Measurements from ENCODE around the gene UBE2S. TPM values are rescaled to one million over a fixed set of nuclear protein-coding genes. Genes with fewer than 3 reads are reported as not detected.
A peak's percentile ranks its signal among the peaks of the same experiment; 100 is the strongest.
"Not testable (repeated sequence)": the region's sequence is repeated elsewhere in the genome, so short reads cannot be mapped to it uniquely, and the experiment has no call there.

The UBE2S gene
- total RNA-seq, 4 donors from 2014 or later = 6.2 to 14.6 (median 9.2) TPM

DNA sequence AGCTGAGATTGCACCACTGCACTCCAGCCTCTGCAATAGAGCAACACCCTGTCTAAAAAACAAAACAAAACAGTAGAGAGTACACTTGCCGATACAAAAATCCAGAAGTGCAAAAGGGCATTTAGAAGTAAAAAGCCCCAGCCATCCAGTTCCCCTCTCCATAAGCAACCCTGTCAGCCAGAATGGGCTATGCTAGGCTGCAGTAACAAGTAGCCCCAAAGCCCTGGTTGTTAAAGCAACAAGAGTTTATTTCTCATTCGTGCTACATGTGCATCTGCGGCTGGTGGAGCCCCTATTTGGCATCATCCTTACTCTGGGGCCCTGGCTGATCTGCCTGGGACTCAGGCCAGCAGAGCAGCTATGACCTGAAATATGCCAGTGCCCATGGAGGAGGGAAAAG is 16.9 kb upstream of the UBE2S start:
- WGBS, 2 donors = 77% methylated on average over 3 of the region's 3 CpGs
- H3K4me3 ChIP-seq (ENCODE audit: low read depth, poor library complexity, severe bottlenecking) = no peak overlapping the region
- intact Hi-C loops (cut with DNase I; ENCODE audit: low total_unique reads) = no loop called here
- no peak for TF ChIP-seq POLR2A (IDR thresholded peaks at IDR 0.05)
- TF ChIP-seq, protein P1, sequence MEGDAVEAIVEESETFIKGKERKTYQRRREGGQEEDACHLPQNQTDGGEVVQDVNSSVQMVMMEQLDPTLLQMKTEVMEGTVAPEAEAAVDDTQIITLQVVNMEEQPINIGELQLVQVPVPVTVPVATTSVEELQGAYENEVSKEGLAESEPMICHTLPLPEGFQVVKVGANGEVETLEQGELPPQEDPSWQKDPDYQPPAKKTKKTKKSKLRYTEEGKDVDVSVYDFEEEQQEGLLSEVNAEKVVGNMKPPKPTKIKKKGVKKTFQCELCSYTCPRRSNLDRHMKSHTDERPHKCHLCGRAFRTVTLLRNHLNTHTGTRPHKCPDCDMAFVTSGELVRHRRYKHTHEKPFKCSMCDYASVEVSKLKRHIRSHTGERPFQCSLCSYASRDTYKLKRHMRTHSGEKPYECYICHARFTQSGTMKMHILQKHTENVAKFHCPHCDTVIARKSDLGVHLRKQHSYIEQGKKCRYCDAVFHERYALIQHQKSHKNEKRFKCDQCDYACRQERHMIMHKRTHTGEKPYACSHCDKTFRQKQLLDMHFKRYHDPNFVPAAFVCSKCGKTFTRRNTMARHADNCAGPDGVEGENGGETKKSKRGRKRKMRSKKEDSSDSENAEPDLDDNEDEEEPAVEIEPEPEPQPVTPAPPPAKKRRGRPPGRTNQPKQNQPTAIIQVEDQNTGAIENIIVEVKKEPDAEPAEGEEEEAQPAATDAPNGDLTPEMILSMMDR (IDR thresholded peaks at IDR 0.05) = no peak
- no peak for DNase-seq (ENCODE audit: low spot score in 2 of 2)

DNA sequence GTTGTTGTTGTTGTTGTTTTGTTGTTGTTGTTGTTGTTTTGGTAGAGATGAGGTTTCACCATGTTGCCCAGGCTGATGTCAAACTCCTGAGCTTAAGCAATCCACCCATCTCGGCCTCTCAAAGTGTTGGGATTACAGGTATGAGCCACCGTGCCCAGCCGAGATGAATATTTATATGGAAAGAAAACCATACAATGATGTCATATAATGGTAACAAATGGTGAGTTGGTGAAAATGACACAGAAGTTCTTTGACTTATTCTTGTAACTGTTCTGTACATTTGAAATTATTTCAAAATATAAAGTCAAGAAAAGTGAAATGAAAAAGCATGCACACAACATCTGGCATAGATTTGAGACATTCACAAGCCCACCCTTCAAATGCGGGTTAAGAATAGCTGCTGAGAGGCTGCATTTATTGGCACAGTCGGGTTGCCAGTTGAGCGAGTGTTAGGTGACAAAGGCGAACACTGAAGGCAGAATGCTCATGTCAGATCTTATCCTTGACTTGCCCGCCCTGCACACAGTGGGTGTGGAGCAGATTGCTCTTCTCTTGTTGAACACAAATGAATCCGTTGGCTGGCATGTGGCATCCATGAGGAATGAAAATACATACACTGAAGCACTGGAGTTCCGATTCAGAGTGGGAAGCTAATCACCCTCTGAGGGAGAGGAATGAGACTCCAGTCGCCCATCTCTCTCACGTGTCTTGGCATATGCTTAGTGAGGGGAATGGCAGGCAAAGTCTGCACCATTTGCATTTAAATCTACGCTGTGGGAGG is 15.8 kb upstream of the UBE2S start:
- 29 to 34% methylated on average over 13 of the region's 13 CpGs for WGBS, 2 donors
- DNase-seq (ENCODE audit: low spot score in 2 of 2) = no peak
- no peak for TF ChIP-seq POLR2A (IDR thresholded peaks at IDR 0.05)
- TF ChIP-seq, protein P1 (IDR thresholded peaks at IDR 0.05) = no peak
- intact Hi-C loops (cut with DNase I; ENCODE audit: low total_unique reads) = no loop called here
- no peak overlapping the region for H3K4me3 ChIP-seq (ENCODE audit: low read depth, poor library complexity, severe bottlenecking)

DNA sequence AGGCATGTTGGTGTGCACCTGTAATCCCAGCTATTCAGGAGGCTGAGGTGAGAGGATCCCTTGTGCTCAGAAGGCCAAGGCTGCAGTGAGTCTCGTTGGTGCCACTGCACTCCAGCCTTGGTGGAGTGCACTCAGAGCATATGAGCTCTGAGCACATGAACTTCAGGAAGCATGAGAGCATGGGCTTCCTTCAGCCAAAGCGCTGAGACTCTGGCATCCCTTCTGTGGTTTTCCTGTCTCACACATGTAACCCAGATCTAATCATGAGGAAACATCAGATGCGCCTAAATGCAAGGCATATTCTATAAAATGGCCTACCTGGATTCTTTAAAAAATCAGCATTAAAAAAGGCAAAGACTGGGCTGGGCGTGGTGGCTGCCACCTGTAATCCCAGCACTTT is 13.7 kb upstream of the UBE2S start:
- WGBS, 2 donors = 62 to 63% methylated on average over 4 of the region's 4 CpGs
- DNase-seq (ENCODE audit: low spot score in 2 of 2); H3K4me3 ChIP-seq (ENCODE audit: low read depth, poor library complexity, severe bottlenecking); intact Hi-C loops (cut with DNase I; ENCODE audit: low total_unique reads): not testable (repeated sequence)

DNA sequence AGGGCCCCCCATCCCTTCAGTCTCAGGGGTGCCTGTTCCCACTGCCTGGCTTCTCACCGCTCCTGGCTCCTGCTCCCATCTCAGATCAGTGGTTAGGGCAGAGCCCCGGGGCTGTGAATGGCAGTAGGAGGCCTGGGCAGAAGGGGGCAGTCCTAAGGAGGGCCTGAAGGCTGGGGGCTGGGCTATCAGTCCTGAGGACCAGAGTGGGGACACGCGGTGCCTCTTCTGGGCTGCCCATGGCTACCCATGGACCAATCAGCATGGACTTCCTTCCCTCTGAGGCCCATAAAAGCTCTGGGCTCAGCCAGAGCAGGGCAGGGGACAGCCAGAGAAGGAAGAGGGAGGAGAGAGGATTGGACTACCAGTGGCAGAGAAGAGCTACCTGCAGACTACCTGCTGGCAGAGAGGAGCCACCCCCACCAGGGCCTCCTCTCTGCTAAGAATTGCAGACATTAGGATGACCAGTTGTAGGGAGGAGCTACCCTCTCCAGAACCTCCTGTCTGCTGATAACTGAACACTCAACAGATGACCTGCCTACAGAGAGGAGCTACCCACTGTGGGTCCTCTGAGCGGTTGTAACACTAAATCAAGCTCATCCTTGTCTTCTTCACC is 12.1 kb upstream of the UBE2S start:
- TF ChIP-seq POLR2A (IDR thresholded peaks at IDR 0.05) = no peak
- TF ChIP-seq, protein P1 (IDR thresholded peaks at IDR 0.05) = no peak
- H3K4me3 ChIP-seq (ENCODE audit: low read depth, poor library complexity, severe bottlenecking) = no peak overlapping the region
- WGBS, 2 donors = 73% methylated on average over 5 of the region's 5 CpGs
- DNase-seq (ENCODE audit: low spot score in 2 of 2) = no peak
- intact Hi-C loops (cut with DNase I; ENCODE audit: low total_unique reads) = no loop called here

DNA sequence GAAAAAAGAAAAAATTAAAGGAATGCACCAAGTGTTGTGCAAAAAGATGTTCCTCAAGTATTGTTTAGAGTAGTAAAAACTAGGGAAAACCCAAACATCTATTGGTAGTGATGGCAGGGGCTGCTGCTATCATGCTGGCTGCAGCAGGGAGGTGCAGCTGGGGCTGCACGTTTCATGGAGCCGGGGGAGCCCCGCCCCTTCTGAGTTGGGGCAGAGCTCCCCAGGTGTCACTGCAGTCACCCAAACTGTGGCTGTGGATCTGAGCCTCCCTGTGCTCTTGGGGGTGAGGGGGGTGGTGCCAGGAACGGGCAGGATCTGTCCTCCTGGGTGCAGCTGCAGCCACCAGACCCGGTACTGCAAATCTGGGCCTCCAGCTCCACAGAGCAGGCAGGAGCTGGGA is 11.5 kb upstream of the UBE2S start:
- intact Hi-C loops (cut with DNase I; ENCODE audit: low total_unique reads) = no loop called here
- no peak overlapping the region for H3K4me3 ChIP-seq (ENCODE audit: low read depth, poor library complexity, severe bottlenecking)
- TF ChIP-seq POLR2A (IDR thresholded peaks at IDR 0.05) = no peak
- TF ChIP-seq, protein P1 (IDR thresholded peaks at IDR 0.05) = no peak
- no peak for DNase-seq (ENCODE audit: low spot score in 2 of 2)
- WGBS, 2 donors = 52 to 55% methylated on average over 4 to 5 of the region's 5 CpGs

DNA sequence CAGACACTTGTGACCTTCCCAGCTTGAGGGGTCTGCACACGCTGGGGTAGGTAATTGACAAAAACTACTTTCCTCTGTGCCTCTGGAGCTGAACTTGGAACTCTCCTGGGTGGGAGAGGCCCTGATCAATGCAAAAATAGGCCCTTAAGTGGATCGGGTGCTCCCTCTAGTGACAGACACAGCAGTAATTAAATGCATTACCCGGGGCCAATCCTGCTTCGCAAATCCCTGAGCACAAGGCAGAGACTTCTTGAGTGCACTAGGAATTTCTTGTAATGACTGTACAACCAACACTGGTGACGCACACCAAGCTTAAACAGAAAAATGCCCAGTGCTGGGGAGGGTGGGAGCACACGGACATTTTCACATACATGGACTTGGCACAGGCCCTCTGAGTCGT is 10.6 kb upstream of the UBE2S start:
- TF ChIP-seq, protein P1 (IDR thresholded peaks at IDR 0.05) = no peak
- TF ChIP-seq POLR2A (IDR thresholded peaks at IDR 0.05) = no peak
- no peak overlapping the region for H3K4me3 ChIP-seq (ENCODE audit: low read depth, poor library complexity, severe bottlenecking)
- intact Hi-C loops (cut with DNase I; ENCODE audit: low total_unique reads) = no loop called here
- 13 to 14% methylated on average over 6 to 7 of the region's 7 CpGs for WGBS, 2 donors
- DNase-seq (ENCODE audit: low spot score in 2 of 2) = peak in 1 of 2 donors; percentile 30

All from lower leg skin (tissue), 4 donors.